ENCODE measurements around the gene SCUBE3. TPM values are rescaled to one million over a fixed set of nuclear protein-coding genes. Genes with fewer than 3 reads are reported as not detected.

The SCUBE3 gene
- total and polyA plus RNA-seq, 2 experiments from 2014 or later, result 24.0 to 31.5 TPM

- Histone ChIP-seq H2AFZ (no peak overlapping the region), H3K27me3 (replicated peaks; ENCODE audit: insufficient read depth) (no peaks in the 10 kb centered on the region), H3K4me2 (ENCODE audit: unreplicated experiment) (no peak overlapping the region), H3K9me3 (ENCODE audit: low read depth) (no peaks in the 10 kb centered on the region), H3K36me3 (ENCODE audit: low read depth) (no peaks in the 10 kb centered on the region), H3K4me3 (no peak overlapping the region), H3K9ac (no peak overlapping the region), H3F3A (ENCODE audit: insufficient read depth) (peaks cover 33% of the 10 kb centered on the region), H4K20me1 (ENCODE audit: insufficient read depth) (no peaks in the 10 kb centered on the region), H3K79me2 (ENCODE audit: insufficient read depth) (no peaks in the 10 kb centered on the region), H3K9me2 (ENCODE audit: insufficient read depth) (no peaks in the 10 kb centered on the region), H3K27ac (peak overlapping the region; percentile 43; the same call in 1 of the 2 replicates), H3K4me1 (ENCODE audit: insufficient read depth) (peaks cover 67% of the 10 kb centered on the region)
- TF ChIP-seq EZH2phosphoT487 (IDR thresholded peaks at IDR 0.05; ENCODE audit: insufficient read depth, low read depth) (no peak), EZH2 (IDR thresholded peaks at IDR 0.05; ENCODE audit: insufficient read depth, poor library complexity, severe bottlenecking) (no peak)
- 95 to 99% methylated on average over 4 of the region's 4 CpGs for WGBS, 2 experiments (ENCODE audit: low coverage in 1 of 2, low lambda C conversion rate in 2 of 2, missing lambda C conversion rate in 2 of 2)
- in situ Hi-C loops (cut with MboI), result no loop called here
- DNase-seq, result no peak
Measured at GRCh38 chr6:35174501-35174900, 39.3 kb upstream of the SCUBE3 start.

- in situ Hi-C loops (cut with MboI), result no loop called here
- H3K36me3 ChIP-seq (ENCODE audit: low read depth), result no peaks in the 10 kb centered on the region
- no peak overlapping the region for H2AFZ ChIP-seq
- 71 to 79% methylated on average over 3 of the region's 3 CpGs for WGBS, 2 experiments (ENCODE audit: low coverage in 1 of 2, low lambda C conversion rate in 2 of 2, missing lambda C conversion rate in 2 of 2)
- H3F3A ChIP-seq (ENCODE audit: insufficient read depth), result peaks cover 41% of the 10 kb centered on the region
- no peak overlapping the region for H3K4me2 ChIP-seq (ENCODE audit: unreplicated experiment)
- H3K79me2 ChIP-seq (ENCODE audit: insufficient read depth), result no peaks in the 10 kb centered on the region
- H3K27me3 ChIP-seq (replicated peaks; ENCODE audit: insufficient read depth), result no peaks in the 10 kb centered on the region
- DNase-seq, result no peak
- no peak overlapping the region for H3K9ac ChIP-seq
- H4K20me1 ChIP-seq (ENCODE audit: insufficient read depth), result no peaks in the 10 kb centered on the region
- no peaks in the 10 kb centered on the region for H3K9me3 ChIP-seq (ENCODE audit: low read depth)
- TF ChIP-seq EZH2phosphoT487 (IDR thresholded peaks at IDR 0.05; ENCODE audit: insufficient read depth, low read depth) (no peak), EZH2 (IDR thresholded peaks at IDR 0.05; ENCODE audit: insufficient read depth, poor library complexity, severe bottlenecking) (no peak)
- peaks cover 64% of the 10 kb centered on the region for H3K4me1 ChIP-seq (ENCODE audit: insufficient read depth)
- H3K9me2 ChIP-seq (ENCODE audit: insufficient read depth), result no peaks in the 10 kb centered on the region
- peak overlapping the region; percentile 70 for H3K27ac ChIP-seq
- no peak overlapping the region for H3K4me3 ChIP-seq
Measured at GRCh38 chr6:35176301-35177024, 37.3 kb upstream of the SCUBE3 start.

DNA sequence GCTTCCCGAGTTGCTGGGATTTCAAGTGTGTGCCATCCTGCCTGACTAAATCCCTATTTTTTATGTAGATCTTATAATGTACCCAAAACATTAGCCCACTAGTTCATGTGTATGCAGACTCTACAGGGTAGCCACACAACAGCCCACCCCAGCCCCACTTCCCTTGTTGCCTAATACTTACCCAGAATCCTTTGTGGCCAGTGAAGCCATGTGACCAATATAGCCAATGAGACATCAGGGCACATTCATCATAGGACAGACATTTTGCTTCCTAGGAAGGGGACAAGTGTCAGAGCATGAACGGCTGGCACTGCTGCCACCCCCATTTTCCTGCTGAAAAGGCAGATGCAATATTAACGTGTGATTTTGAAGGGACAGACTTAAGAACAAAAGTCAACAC, 36.6 kb upstream of the SCUBE3 start:
- Histone ChIP-seq H3K36me3 (ENCODE audit: low read depth) (no peaks in the 10 kb centered on the region), H3F3A (ENCODE audit: insufficient read depth) (peaks cover 47% of the 10 kb centered on the region), H3K9me3 (ENCODE audit: low read depth) (no peaks in the 10 kb centered on the region), H3K27ac (peak overlapping the region; percentile 70), H2AFZ (peak overlapping the region; percentile 64), H4K20me1 (ENCODE audit: insufficient read depth) (no peaks in the 10 kb centered on the region), H3K9ac (peak overlapping the region; percentile 34; the same call in 1 of the 2 replicates), H3K4me1 (ENCODE audit: insufficient read depth) (peaks cover 68% of the 10 kb centered on the region), H3K4me3 (no peak overlapping the region), H3K9me2 (ENCODE audit: insufficient read depth) (no peaks in the 10 kb centered on the region), H3K79me2 (ENCODE audit: insufficient read depth) (no peaks in the 10 kb centered on the region), H3K4me2 (ENCODE audit: unreplicated experiment) (peak overlapping the region; percentile 0), H3K27me3 (replicated peaks; ENCODE audit: insufficient read depth) (no peaks in the 10 kb centered on the region)
- WGBS, 2 experiments (ENCODE audit: low coverage in 1 of 2, low lambda C conversion rate in 2 of 2, missing lambda C conversion rate in 2 of 2), result 75 to 84% methylated on average over 3 of the region's 3 CpGs
- in situ Hi-C loops (cut with MboI), result no loop called here
- TF ChIP-seq EZH2 (IDR thresholded peaks at IDR 0.05; ENCODE audit: insufficient read depth, poor library complexity, severe bottlenecking), result no peak
- TF ChIP-seq EZH2phosphoT487 (IDR thresholded peaks at IDR 0.05; ENCODE audit: insufficient read depth, low read depth), result no peak
- no peak for DNase-seq

- H3K4me2 ChIP-seq (ENCODE audit: unreplicated experiment), result peak overlapping the region; percentile 0
- in situ Hi-C loops (cut with MboI), result no loop called here
- H2AFZ ChIP-seq, result peak overlapping the region; percentile 64
Measured at GRCh38 chr6:35177596-35177995, 36.2 kb upstream of the SCUBE3 start.

More at GRCh38 chr6:35177596-35177995, 36.2 kb upstream of the SCUBE3 start:
- peak overlapping the region; percentile 34; the same call in 1 of the 2 replicates for H3K9ac ChIP-seq
- DNase-seq, result peak; percentile 58
- peak overlapping the region; percentile 70 for H3K27ac ChIP-seq
- no peaks in the 10 kb centered on the region for H4K20me1 ChIP-seq (ENCODE audit: insufficient read depth)
- H3F3A ChIP-seq (ENCODE audit: insufficient read depth), result peaks cover 46% of the 10 kb centered on the region
- no peak for TF ChIP-seq EZH2phosphoT487 (IDR thresholded peaks at IDR 0.05; ENCODE audit: insufficient read depth, low read depth)
- TF ChIP-seq EZH2 (IDR thresholded peaks at IDR 0.05; ENCODE audit: insufficient read depth, poor library complexity, severe bottlenecking), result no peak
- no peaks in the 10 kb centered on the region for H3K79me2 ChIP-seq (ENCODE audit: insufficient read depth)
- H3K9me2 ChIP-seq (ENCODE audit: insufficient read depth), result no peaks in the 10 kb centered on the region
- H3K27me3 ChIP-seq (replicated peaks; ENCODE audit: insufficient read depth), result no peaks in the 10 kb centered on the region
- no peaks in the 10 kb centered on the region for H3K36me3 ChIP-seq (ENCODE audit: low read depth)
- WGBS, 2 experiments (ENCODE audit: low coverage in 1 of 2, low lambda C conversion rate in 2 of 2, missing lambda C conversion rate in 2 of 2), result 5 to 11% methylated on average over 2 of the region's 2 CpGs
- no peaks in the 10 kb centered on the region for H3K9me3 ChIP-seq (ENCODE audit: low read depth)
- H3K4me3 ChIP-seq, result no peak overlapping the region
- H3K4me1 ChIP-seq (ENCODE audit: insufficient read depth), result peaks cover 66% of the 10 kb centered on the region

Measured in GM23248 (cell line).